ENCODE measurements around the gene ERICH4. TPM values are rescaled to one million over a fixed set of nuclear protein-coding genes. Genes with fewer than 3 reads are reported as not detected.

Gene ERICH4
- total and polyA plus RNA-seq, 2 of the 13 experiments (the other 11 are each of a cell fraction or from before 2014, with no cell fraction given), result 0.40 to 0.64 TPM

GRCh38 chr19:41433171-41433570, 9.8 kb upstream of the ERICH4 start:
- Histone ChIP-seq H3K4me1 (ENCODE audit: insufficient read depth, low read length) (peaks cover 22% of the 10 kb centered on the region), H3K36me3 (replicated peaks in 1 of 2; ENCODE audit: control insufficient read depth in 1 of 2, insufficient read depth in 2 of 2, low read length in 2 of 2) (peaks cover 11 to 26% of the 10 kb centered on the region in 2 experiments; a peak in 4 of 5 replicates), H3K4me2 (ENCODE audit: low read depth, low read length) (no peak overlapping the region), H3K9me3 (ENCODE audit: low read length) (no peaks in the 10 kb centered on the region), H3K9ac (ENCODE audit: insufficient read depth, low read depth, low read length) (no peak overlapping the region), H3K27ac (ENCODE audit: extremely low read length, insufficient read depth, low read length) (no peak overlapping the region), H4K20me1 (ENCODE audit: insufficient read depth, low read length) (no peaks in the 10 kb centered on the region), H2AFZ (ENCODE audit: low read length) (no peak overlapping the region), H3K4me3 (replicated peaks in 1 of 3; ENCODE audit: insufficient read depth in 1 of 3, low read depth in 2 of 3, low read length in 3 of 3) (no peak overlapping the region), H3K27me3 (ENCODE audit: control insufficient read depth in 1 of 2, insufficient read depth in 2 of 2, low read length in 2 of 2) (no peaks in the 10 kb centered on the region), H3K79me2 (ENCODE audit: insufficient read depth, low read length) (no peaks in the 10 kb centered on the region)
- POLR2A ChIA-PET, result interaction anchor here (0.7 kb wide), 1 partner anchor 23 kb away, joined by 3 read pairs; no protein-coding TSS in a partner anchor
- CTCF ChIA-PET (ENCODE audit: low intra/inter-chr PET ratio, low total read pairs), result no interaction called here
- BruUV-seq (replicated peaks), result no TSS peak
- 100% methylated on average over 10 of the region's 18 CpGs for WGBS (ENCODE audit: low lambda C conversion rate)
- intact Hi-C loops (cut with micrococcal nuclease; ENCODE audit: unreplicated experiment) (no loop called here), in situ Hi-C loops (cut with HindIII; ENCODE audit: extremely low pct_ligation_motif_present, low pct_unique_long_range_greater_than_20kb) (no loop called here)
- FAIRE-seq (no peak), DNase-seq (ENCODE audit: low spot score) (no peak), ATAC-seq (no peak)
- TF ChIP-seq AGO2 (optimal IDR thresholded peaks at IDR 0.05; ENCODE audit: low read depth, low read length) (peak; percentile 63), ZBTB38 (CRISPR knock-in tag; IDR thresholded peaks at IDR 0.05) (no peak), RBFOX2 (IDR thresholded peaks at IDR 0.05; ENCODE audit: low read depth, low read length) (0 out of 2 replicates have a peak, but pooled peaks have one; percentile 29)

GRCh38 chr19:41434450-41434849, 8.5 kb upstream of the ERICH4 start:
- H2AFZ ChIP-seq (ENCODE audit: low read length), result no peak overlapping the region
- CTCF ChIA-PET (ENCODE audit: low intra/inter-chr PET ratio, low total read pairs), result no interaction called here
- DNase-seq (ENCODE audit: low spot score) (no peak), ATAC-seq (no peak), FAIRE-seq (no peak)
- TF ChIP-seq ZNF224 (CRISPR knock-in tag; IDR thresholded peaks at IDR 0.05), result no peak
- no peak for TF ChIP-seq NKX3-1 (CRISPR knock-in tag; IDR thresholded peaks at IDR 0.05)
- no peak for TF ChIP-seq IKZF4 (CRISPR knock-in tag; IDR thresholded peaks at IDR 0.05; ENCODE audit: borderline replicate concordance, low read depth, not compliant biosample characterization)
- no peak for TF ChIP-seq MAF1 (CRISPR knock-in tag; IDR thresholded peaks at IDR 0.05; ENCODE audit: borderline replicate concordance)
- no peak for TF ChIP-seq ZSCAN29 (CRISPR knock-in tag; conservative IDR thresholded peaks at IDR 0.05)
- TF ChIP-seq ZBTB3 (CRISPR knock-in tag; IDR thresholded peaks at IDR 0.05; ENCODE audit: borderline replicate concordance, low read depth), result no peak
- TF ChIP-seq ZNF567 (CRISPR knock-in tag; IDR thresholded peaks at IDR 0.05; ENCODE audit: borderline replicate concordance), result no peak
- TF ChIP-seq GATA4 (IDR thresholded peaks at IDR 0.05; ENCODE audit: borderline replicate concordance, low read depth), result no peak
- no peak for TF ChIP-seq SMYD3 (CRISPR knock-in tag; IDR thresholded peaks at IDR 0.05)
- TF ChIP-seq MEIS2 (CRISPR knock-in tag; IDR thresholded peaks at IDR 0.05), result no peak
- no peak for TF ChIP-seq PHF5A (CRISPR knock-in tag; IDR thresholded peaks at IDR 0.05; ENCODE audit: low read depth, unreplicated experiment)
- no peak for TF ChIP-seq ATF2 (CRISPR knock-in tag; IDR thresholded peaks at IDR 0.05)
- no peak for TF ChIP-seq ZKSCAN1 (IDR thresholded peaks at IDR 0.05; ENCODE audit: low read length)
- no peak for TF ChIP-seq ZNF382 (CRISPR knock-in tag; IDR thresholded peaks at IDR 0.05; ENCODE audit: borderline replicate concordance)
- TF ChIP-seq U2AF1 (optimal IDR thresholded peaks at IDR 0.05; ENCODE audit: low read depth, low read length), result no peak
- no peak for TF ChIP-seq SKI (IDR thresholded peaks at IDR 0.05; ENCODE audit: partially characterized antibody)
- TF ChIP-seq NFE2L1 (CRISPR knock-in tag; IDR thresholded peaks at IDR 0.05; ENCODE audit: borderline replicate concordance), result no peak
- no peak overlapping the region for H3K4me3 ChIP-seq (replicated peaks in 1 of 3; ENCODE audit: insufficient read depth in 1 of 3, low read depth in 2 of 3, low read length in 3 of 3)
- BruUV-seq (replicated peaks), result no TSS peak
- no peak overlapping the region for H3K4me2 ChIP-seq (ENCODE audit: low read depth, low read length)
- H3K79me2 ChIP-seq (ENCODE audit: insufficient read depth, low read length), result peaks cover 3% of the 10 kb centered on the region
- intact Hi-C loops (cut with micrococcal nuclease; ENCODE audit: unreplicated experiment), result no loop called here
- peaks cover 28% of the 10 kb centered on the region for H3K4me1 ChIP-seq (ENCODE audit: insufficient read depth, low read length)
- in situ Hi-C loops (cut with HindIII; ENCODE audit: extremely low pct_ligation_motif_present, low pct_unique_long_range_greater_than_20kb), result no loop called here
- H3K9ac ChIP-seq (ENCODE audit: insufficient read depth, low read depth, low read length), result no peak overlapping the region
- WGBS (ENCODE audit: low lambda C conversion rate), result 96% methylated on average over 5 of the region's 5 CpGs
- no peak overlapping the region for H3K27ac ChIP-seq (ENCODE audit: extremely low read length, insufficient read depth, low read length)
- H3K27me3 ChIP-seq (ENCODE audit: control insufficient read depth in 1 of 2, insufficient read depth in 2 of 2, low read length in 2 of 2), result no peaks in the 10 kb centered on the region
- peaks cover 11 to 26% of the 10 kb centered on the region in 2 experiments; a peak in 4 of 5 replicates for H3K36me3 ChIP-seq (replicated peaks in 1 of 2; ENCODE audit: control insufficient read depth in 1 of 2, insufficient read depth in 2 of 2, low read length in 2 of 2)
- H3K9me3 ChIP-seq (ENCODE audit: low read length), result no peaks in the 10 kb centered on the region
- POLR2A ChIA-PET, result interaction anchor here (0.7 kb wide), 1 partner anchor 967 kb away, joined by 4 read pairs; no protein-coding TSS in a partner anchor
- H4K20me1 ChIP-seq (ENCODE audit: insufficient read depth, low read length), result no peaks in the 10 kb centered on the region

Measured in HepG2 (cell line).